CD14-positive monocyte (primary cell): ENCODE data around the gene INPP4B. TPM values are rescaled to one million over a fixed set of nuclear protein-coding genes. Genes with fewer than 3 reads are reported as not detected.

Experiments
- DNase-seq, 3 donors: peaks; one replicate each; pipeline ENCODE4 v3.0.0-alpha.2; 2011 to 2022
- H2AFZ ChIP-seq: 2 replicates; pipeline ENCODE4 v1.6.0; 2012; ENCODE audit warnings: mild to moderate bottlenecking, low read depth, low read length, inconsistent platforms; ENCODE audit not compliant: insufficient read depth, poor library complexity, severe bottlenecking
- H3K27ac ChIP-seq, 2 donors: 1 replicate in 1 of 2; 2 replicates in 1 of 2; pipeline ENCODE4 v1.5.1; 2012 to 2013; ENCODE audit warnings: low read length in 2 of 2, control low read depth in 1 of 2, inconsistent platforms in 1 of 2, low read depth in 1 of 2, mild to moderate bottlenecking in 1 of 2
- H3K27me3 ChIP-seq, 2 donors: one replicate each; pipeline versions ENCODE4 v1.6.0 to v1.6.1; 2011 to 2013; ENCODE audit warnings: low read length in 2 of 2; ENCODE audit not compliant: control insufficient read depth in 2 of 2, insufficient read depth in 2 of 2
- H3K36me3 ChIP-seq, 2 donors: replicated peaks in 1 of 2; 1 replicate in 1 of 2; 2 replicates in 1 of 2; pipeline versions ENCODE4 v1.5.1 to v1.6.1; 2012 to 2013; ENCODE audit warnings: low read length in 2 of 2, control low read depth in 1 of 2, inconsistent platforms in 1 of 2, mild to moderate bottlenecking in 1 of 2; ENCODE audit not compliant: insufficient read depth in 2 of 2, control insufficient read depth in 1 of 2
- H3K4me1 ChIP-seq, 2 donors: 1 replicate in 1 of 2; 2 replicates in 1 of 2; pipeline versions ENCODE4 v1.5.1 to v1.6.1; 2012 to 2013; ENCODE audit warnings: low read length in 2 of 2, control low read depth in 1 of 2, inconsistent platforms in 1 of 2, mild to moderate bottlenecking in 1 of 2, moderate library complexity in 1 of 2; ENCODE audit not compliant: insufficient read depth in 2 of 2, control insufficient read depth in 1 of 2
- H3K4me2 ChIP-seq: replicated peaks from 2 replicates; pipeline ENCODE3; 2012; ENCODE audit warnings: low read length, moderate library complexity, mild to moderate bottlenecking; ENCODE audit not compliant: poor library complexity, severe bottlenecking; ENCODE audit errors: extremely low read depth
- H3K4me3 ChIP-seq, 3 experiments: fragments of 200-600 bp in 1 of 3; sonication (generic) in 1 of 3; replicated peaks in 1 of 3; 1 replicate in 2 of 3; 2 replicates in 1 of 3; pipeline ENCODE4 v1.5.1; 2011 to 2013; ENCODE audit warnings: low read length in 3 of 3, mild to moderate bottlenecking in 3 of 3, control low read depth in 2 of 3, low read depth in 2 of 3, inconsistent platforms in 1 of 3, moderate library complexity in 1 of 3
- H3K79me2 ChIP-seq: 2 replicates; pipeline ENCODE4 v1.6.0; 2012; ENCODE audit warnings: mild to moderate bottlenecking, control low read depth, inconsistent platforms, low read length, moderate library complexity; ENCODE audit not compliant: insufficient read depth
- H3K9ac ChIP-seq: 2 replicates; pipeline ENCODE4 v1.6.0; 2017; ENCODE audit warnings: low read length, mild to moderate bottlenecking; ENCODE audit not compliant: insufficient read depth, poor library complexity, severe bottlenecking
- H3K9me3 ChIP-seq, 2 donors: replicated peaks in 1 of 2; 1 replicate in 1 of 2; 2 replicates in 1 of 2; pipeline versions ENCODE4 v1.5.1 to v1.6.1; 2012 to 2013; ENCODE audit warnings: low read length in 2 of 2, control low read depth in 1 of 2; ENCODE audit not compliant: control insufficient read depth in 1 of 2, insufficient read depth in 1 of 2
- H4K20me1 ChIP-seq: 2 replicates; pipeline ENCODE4 v1.6.0; 2012; ENCODE audit warnings: mild to moderate bottlenecking, low read length, control low read depth, moderate library complexity; ENCODE audit not compliant: insufficient read depth
- H3K27ac Mint-ChIP-seq, 7 donors: one replicate each; pipeline ENCODE4 v1.8.0; 2020; ENCODE audit warnings: mild to moderate bottlenecking in 7 of 7, mixed read lengths in 7 of 7, moderate library complexity in 6 of 7, inconsistent platforms in 2 of 7
- H3K27me3 Mint-ChIP-seq, 3 donors: one replicate each; pipeline ENCODE4 v1.8.0; 2021 to 2022; ENCODE audit warnings: low read depth in 3 of 3, mild to moderate bottlenecking in 3 of 3, mixed read lengths in 3 of 3, moderate library complexity in 3 of 3, inconsistent platforms in 1 of 3
- H3K36me3 Mint-ChIP-seq, 2 donors: one replicate each; pipeline ENCODE4 v1.8.0; 2020; ENCODE audit warnings: mixed read lengths in 2 of 2, inconsistent platforms in 1 of 2, mild to moderate bottlenecking in 1 of 2
- H3K4me1 Mint-ChIP-seq: one replicate; pipeline ENCODE4 v1.8.0; 2020; ENCODE audit warnings: mild to moderate bottlenecking, mixed read lengths
- H3K4me3 Mint-ChIP-seq, 2 donors: one replicate each; pipeline ENCODE4 v1.8.0; 2020; ENCODE audit warnings: mild to moderate bottlenecking in 2 of 2, mixed read lengths in 2 of 2, moderate library complexity in 1 of 2
- H3K9me3 Mint-ChIP-seq, 7 donors: one replicate each; pipeline ENCODE4 v1.8.0; 2020 to 2022; ENCODE audit warnings: mixed read lengths in 7 of 7, mild to moderate bottlenecking in 6 of 7, moderate library complexity in 6 of 7, inconsistent platforms in 2 of 7
- WGBS: methylation state at CpG from one replicate; pipeline ENCODE4 v1.1.5; 2013; ENCODE audit warnings: missing lambda C conversion rate; ENCODE audit not compliant: insufficient coverage; 5-methylcytosine and 5-hydroxymethylcytosine counted together
- intact Hi-C, 2 donors: fragments of 100-400 bp; cut with micrococcal nuclease; formaldehyde crosslinking; loops; one replicate each; pipeline versions ENCODE4 v1.15.0 to v1.15.1; 2023
- polyA plus RNA-seq, 3 donors: library from polyadenylated mRNA; depleted of rRNA in 1 of 3; unstranded in 2 of 3; stranded (reverse) in 1 of 3; fragments of 300-500 nt in 2 of 3; fragments of >200 nt in 1 of 3; fragmentation: Illumina TruSeq in 2 of 3; gene quantifications; 1 replicate in 2 of 3; 2 replicates in 1 of 3; pipeline ENCODE4 v1.2.3, GENCODE V29; 2012 to 2021
- TF ChIP-seq, protein P1 (sequence below): fragments of 200-600 bp; IDR thresholded peaks from one replicate; pipeline ENCODE4 v1.8.0; 2022; ENCODE audit warnings: antibody characterized with exemption, mild to moderate bottlenecking

Gene INPP4B
- polyA plus RNA-seq, 3 donors: 0.13 to 0.38 (median 0.22) TPM

DNA sequence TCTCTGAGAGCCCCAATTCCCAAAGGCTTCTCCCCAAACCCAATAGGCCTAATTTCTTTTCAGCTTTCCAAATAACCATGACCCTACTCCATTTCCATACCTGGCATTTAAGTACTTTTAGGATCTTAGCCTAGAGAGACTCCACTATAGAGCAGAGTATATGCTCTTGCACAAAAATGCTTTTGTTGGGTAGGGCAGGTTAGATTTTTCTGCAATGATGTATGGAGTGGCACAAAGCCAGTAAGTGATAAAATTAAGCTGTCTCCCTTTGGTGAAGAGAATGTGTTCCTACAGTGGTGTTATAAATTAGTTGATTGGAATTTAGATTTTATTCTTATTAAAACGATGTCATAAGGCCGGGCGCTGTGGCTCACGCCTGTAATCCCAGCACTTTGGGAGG is 124.9 kb downstream of the INPP4B start:
- Histone ChIP-seq H3K36me3 (no peaks in the 10 kb centered on the region), H2AFZ (no peak overlapping the region), H3K4me2 (no peak overlapping the region), H3K9me3 (no peaks in the 10 kb centered on the region), H3K4me3 (no peak overlapping the region), H3K9ac (no peak overlapping the region), H3K79me2 (no peaks in the 10 kb centered on the region), H3K27me3 (no peaks in the 10 kb centered on the region), H3K4me1 (no peaks in the 10 kb centered on the region), H3K27ac (no peak overlapping the region), H4K20me1 (no peaks in the 10 kb centered on the region)
- Mint-ChIP-seq H3K36me3 (no peaks in the 10 kb centered on the region), H3K27me3 (no peaks in the 10 kb centered on the region), H3K4me3 (no peak overlapping the region), H3K27ac (no peak overlapping the region), H3K4me1 (no peaks in the 10 kb centered on the region), H3K9me3 (peaks cover 0 to 1% (median 0%) of the 10 kb centered on the region in 7 donors)
- TF ChIP-seq, protein P1, sequence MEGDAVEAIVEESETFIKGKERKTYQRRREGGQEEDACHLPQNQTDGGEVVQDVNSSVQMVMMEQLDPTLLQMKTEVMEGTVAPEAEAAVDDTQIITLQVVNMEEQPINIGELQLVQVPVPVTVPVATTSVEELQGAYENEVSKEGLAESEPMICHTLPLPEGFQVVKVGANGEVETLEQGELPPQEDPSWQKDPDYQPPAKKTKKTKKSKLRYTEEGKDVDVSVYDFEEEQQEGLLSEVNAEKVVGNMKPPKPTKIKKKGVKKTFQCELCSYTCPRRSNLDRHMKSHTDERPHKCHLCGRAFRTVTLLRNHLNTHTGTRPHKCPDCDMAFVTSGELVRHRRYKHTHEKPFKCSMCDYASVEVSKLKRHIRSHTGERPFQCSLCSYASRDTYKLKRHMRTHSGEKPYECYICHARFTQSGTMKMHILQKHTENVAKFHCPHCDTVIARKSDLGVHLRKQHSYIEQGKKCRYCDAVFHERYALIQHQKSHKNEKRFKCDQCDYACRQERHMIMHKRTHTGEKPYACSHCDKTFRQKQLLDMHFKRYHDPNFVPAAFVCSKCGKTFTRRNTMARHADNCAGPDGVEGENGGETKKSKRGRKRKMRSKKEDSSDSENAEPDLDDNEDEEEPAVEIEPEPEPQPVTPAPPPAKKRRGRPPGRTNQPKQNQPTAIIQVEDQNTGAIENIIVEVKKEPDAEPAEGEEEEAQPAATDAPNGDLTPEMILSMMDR: no peak
- WGBS: 100% methylated on average over 3 of the region's 4 CpGs
- intact Hi-C loops: no loop called here
- no peak for DNase-seq

DNA sequence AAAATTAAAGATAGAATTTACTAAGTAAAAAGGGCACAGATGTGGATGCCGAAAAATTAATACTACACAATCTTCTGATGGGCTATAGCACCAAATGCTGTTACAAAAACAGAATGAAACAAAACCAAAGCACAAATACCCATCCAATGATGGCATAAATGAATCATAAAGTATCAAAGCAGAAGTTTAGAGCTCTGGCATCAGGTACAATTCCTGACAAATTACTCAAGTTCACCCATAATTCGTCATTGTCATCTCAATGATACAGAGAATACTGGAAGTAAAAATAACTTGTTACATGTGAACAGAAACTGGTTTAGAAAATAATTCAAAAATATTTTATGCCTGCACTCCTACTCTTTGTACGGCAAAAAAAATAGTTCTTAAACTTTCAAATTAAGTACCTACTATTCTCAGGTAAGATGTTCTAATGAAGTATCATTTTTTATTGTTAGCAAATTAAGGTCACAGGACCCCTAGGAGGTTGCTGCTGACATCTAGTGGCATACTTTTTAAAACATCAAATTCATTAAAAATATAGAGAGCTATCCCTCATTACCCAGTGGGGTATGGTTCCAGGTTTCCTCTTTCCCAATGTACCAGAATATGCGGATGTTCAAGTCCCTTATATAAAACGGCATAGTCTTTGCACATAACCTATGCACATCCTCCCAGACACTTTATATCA is 126.1 kb downstream of the INPP4B start:
- H3K27me3 Mint-ChIP-seq: no peaks in the 10 kb centered on the region
- Histone ChIP-seq H3K36me3 (no peaks in the 10 kb centered on the region), H3K79me2 (no peaks in the 10 kb centered on the region), H3K4me2 (no peak overlapping the region), H2AFZ (no peak overlapping the region), H3K9me3 (no peaks in the 10 kb centered on the region), H3K27ac (no peak overlapping the region), H3K27me3 (no peaks in the 10 kb centered on the region), H3K9ac (no peak overlapping the region), H4K20me1 (no peaks in the 10 kb centered on the region), H3K4me1 (no peaks in the 10 kb centered on the region), H3K4me3 (no peak overlapping the region)
- DNase-seq: no peak
- H3K27ac Mint-ChIP-seq: no peak overlapping the region
- no peaks in the 10 kb centered on the region for H3K4me1 Mint-ChIP-seq
- TF ChIP-seq, protein P1: no peak
- no peaks in the 10 kb centered on the region for H3K36me3 Mint-ChIP-seq
- no peak overlapping the region for H3K4me3 Mint-ChIP-seq
- WGBS: no CpG with 5 or more reads among the region's 5 CpGs
- H3K9me3 Mint-ChIP-seq: peaks cover 0 to 1% (median 0%) of the 10 kb centered on the region in 7 donors
- intact Hi-C loops: no loop called here
